ENCODE measurements around the gene TRIML2.

TRIML2 gene

DNA sequence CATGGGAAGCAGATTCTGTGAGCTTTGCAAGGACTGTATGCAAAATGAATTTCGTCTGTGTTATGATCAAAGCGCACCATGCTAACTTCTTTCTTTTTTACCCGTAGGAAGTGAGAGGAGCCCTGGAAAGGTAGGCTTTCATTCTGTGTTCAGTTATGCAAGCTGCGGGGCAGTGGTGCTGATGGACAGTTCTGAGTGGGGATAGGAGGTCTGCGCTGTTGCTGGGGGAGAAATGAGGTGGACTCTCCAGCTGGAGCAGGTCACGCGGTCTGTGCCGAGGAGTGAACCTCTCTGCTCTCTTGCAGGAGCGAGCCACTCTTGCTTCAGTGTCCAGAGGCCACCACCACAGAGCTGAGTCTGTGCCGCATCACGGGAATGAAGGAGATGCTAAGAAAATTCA, 34.3 kb upstream of the TRIML2 start:
- no peak for TF ChIP-seq CTCF (IDR thresholded peaks at IDR 0.05; ENCODE audit: extremely low read depth, missing control alignments)
- no peak for DNase-seq (ENCODE audit: low spot score)

DNA sequence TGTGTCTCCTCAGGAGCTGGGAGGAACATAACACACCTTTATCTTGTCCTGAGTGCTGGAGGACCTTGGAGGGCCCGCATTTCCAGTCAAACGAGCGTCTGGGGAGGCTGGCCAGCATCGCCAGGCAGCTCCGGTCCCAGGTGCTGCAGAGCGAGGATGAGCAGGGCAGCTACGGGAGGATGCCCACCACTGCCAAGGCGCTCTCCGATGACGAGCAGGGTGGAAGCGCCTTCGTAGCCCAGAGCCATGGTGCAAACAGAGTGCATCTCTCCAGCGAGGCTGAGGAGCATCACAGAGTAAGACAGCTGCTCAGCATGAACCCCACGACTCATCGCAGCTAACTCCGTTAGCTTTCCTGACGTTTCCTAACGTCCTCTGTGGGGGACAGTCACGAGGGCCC, 30.3 kb upstream of the TRIML2 start:
- TF ChIP-seq CTCF (IDR thresholded peaks at IDR 0.05; ENCODE audit: extremely low read depth, missing control alignments): no peak
- no peak for DNase-seq (ENCODE audit: low spot score)

GRCh38 chr4:188139141-188139540, 29.7 kb upstream of the TRIML2 start, which contains the start of gene TRIML1:
Gene TRIML1, plus strand, starts transcription at chr4:188139441. Its CDS starts 118 bp downstream, at chr4:188139559.
- no peak for DNase-seq (ENCODE audit: low spot score)
- no peak for TF ChIP-seq CTCF (IDR thresholded peaks at IDR 0.05; ENCODE audit: extremely low read depth, missing control alignments)

- DNase-seq (ENCODE audit: low spot score): no peak
- TF ChIP-seq CTCF (IDR thresholded peaks at IDR 0.05; ENCODE audit: extremely low read depth, missing control alignments): no peak
Observed at GRCh38 chr4:188138227-188138626, 28.8 kb upstream of the TRIML2 start.

DNA sequence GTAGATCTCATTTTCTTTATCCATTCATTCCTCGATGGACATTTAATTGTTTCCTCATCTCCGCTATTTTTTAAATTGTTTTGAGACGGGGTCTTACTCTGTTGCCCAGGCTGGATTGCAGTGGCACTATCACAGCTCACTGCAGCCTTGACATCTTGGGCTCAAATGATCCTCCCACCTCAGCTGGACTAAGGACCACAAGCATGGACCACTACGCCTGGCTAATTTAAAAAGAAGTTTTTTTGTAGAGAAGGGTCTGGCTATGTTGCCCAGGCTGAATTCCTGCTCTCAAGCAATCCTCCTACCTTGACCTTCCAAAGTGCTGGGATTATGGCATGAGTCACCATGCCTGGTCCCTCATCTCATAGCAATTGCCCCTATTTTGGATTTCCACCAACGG, 22.8 kb upstream of the TRIML2 start:
- DNase-seq (ENCODE audit: low spot score): no peak
- no peak for TF ChIP-seq CTCF (IDR thresholded peaks at IDR 0.05; ENCODE audit: extremely low read depth, missing control alignments)

DNA sequence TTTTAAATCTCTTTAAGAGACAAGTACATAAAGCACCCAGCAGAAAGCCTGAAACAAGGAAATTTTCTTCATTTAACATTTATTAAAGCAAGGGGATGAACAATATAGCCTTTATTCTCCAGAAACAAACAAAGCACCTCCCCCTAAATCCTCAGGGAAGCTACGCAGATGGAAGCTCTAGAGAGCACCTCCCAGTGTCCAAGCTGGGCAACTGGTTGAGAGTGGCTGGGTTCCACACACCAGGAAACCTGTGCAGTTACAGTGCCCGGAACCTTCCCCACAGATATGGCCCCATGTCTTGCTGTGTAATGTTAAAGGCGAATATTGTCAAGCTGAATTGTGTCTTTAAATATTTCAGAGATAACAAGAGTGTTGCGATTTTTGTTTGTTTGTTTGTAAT, 21.0 kb upstream of the TRIML2 start:
- no peak for TF ChIP-seq CTCF (IDR thresholded peaks at IDR 0.05; ENCODE audit: extremely low read depth, missing control alignments)
- no peak for DNase-seq (ENCODE audit: low spot score)

- DNase-seq (ENCODE audit: low spot score): no peak
- no peak for TF ChIP-seq CTCF (IDR thresholded peaks at IDR 0.05; ENCODE audit: extremely low read depth, missing control alignments)
Observed at GRCh38 chr4:188127214-188127874, 17.9 kb upstream of the TRIML2 start.
